Astrocyte of the cerebellum (primary cell): ENCODE measurements around the gene LRSAM1.

Experiments used
- DNase-seq: peaks from one replicate; pipeline ENCODE4 v3.0.0-alpha.2; 2011; ENCODE audit warnings: low read depth
- H3K4me3 ChIP-seq: 2 replicates; pipeline ENCODE4 v1.5.1; 2011; ENCODE audit warnings: mild to moderate bottlenecking, low read depth, low read length, moderate library complexity
- CTCF ChIP-seq: IDR thresholded peaks from 2 replicates; pipeline ENCODE4 v1.5.1; 2012; ENCODE audit warnings: low read length, low read depth, moderate library complexity, mild to moderate bottlenecking; ENCODE audit errors: missing control alignments
- in situ Hi-C: cut with HindIII; loops from 2 replicates; pipeline ENCODE4 v1.10.0; 2017; ENCODE audit warnings: low sequenced_read_pairs

LRSAM1 gene

GRCh38 chr9:127550282-127550681 is 99.0 kb downstream of the LRSAM1 start:
- no peak for DNase-seq
- no peak overlapping the region for H3K4me3 ChIP-seq
- no peak for TF ChIP-seq CTCF
- in situ Hi-C loops, result no loop called here

- no peak for DNase-seq
- no peak for TF ChIP-seq CTCF
- no peak overlapping the region for H3K4me3 ChIP-seq
- in situ Hi-C loops, result no loop called here
Observed at GRCh38 chr9:127550751-127551150, 99.4 kb downstream of the LRSAM1 start.
